MM.1S (cell line): ENCODE results near the gene ITFG1.
"Not testable (repeated sequence)": the region's sequence is repeated elsewhere in the genome, so short reads cannot be mapped to it uniquely, and the experiment has no call there.

ENCODE experiments used
- DNase-seq: peaks from one replicate; pipeline ENCODE4 v3.0.0-alpha.2; 2015
- H2AFZ ChIP-seq: fragments of 300-600 bp; sonication (generic); 2 replicates; pipeline ENCODE4 v1.6.0; 2016; ENCODE audit warnings: antibody characterized with exemption, low read length
- H3F3A ChIP-seq: fragments of 300-600 bp; sonication (generic); 2 replicates; pipeline ENCODE4 v1.6.1; 2016; ENCODE audit warnings: mild to moderate bottlenecking, antibody characterized with exemption, low read length, moderate library complexity, mixed read lengths; ENCODE audit not compliant: insufficient read depth
- H3K27ac ChIP-seq: fragments of 300-600 bp; sonication (generic); 2 replicates; pipeline ENCODE4 v1.5.1; 2016; ENCODE audit warnings: mild to moderate bottlenecking, low read length
- H3K27me3 ChIP-seq: fragments of 300-600 bp; sonication (generic); replicated peaks from 2 replicates; pipeline ENCODE4 v1.6.0; 2016; ENCODE audit warnings: low read length; ENCODE audit not compliant: insufficient read depth
- H3K36me3 ChIP-seq: fragments of 300-600 bp; sonication (generic); replicated peaks from 2 replicates; pipeline ENCODE4 v1.6.1; 2016; ENCODE audit warnings: mild to moderate bottlenecking, low read length, mixed read lengths; ENCODE audit not compliant: insufficient read depth
- H3K4me1 ChIP-seq: fragments of 300-600 bp; sonication (generic); 2 replicates; pipeline ENCODE4 v1.6.1; 2016; ENCODE audit warnings: low read length, mixed read lengths
- H3K4me2 ChIP-seq: fragments of 300-600 bp; sonication (generic); 2 replicates; pipeline ENCODE4 v1.6.0; 2016; ENCODE audit warnings: low read depth, low read length
- H3K4me3 ChIP-seq: fragments of 300-600 bp; sonication (generic); 2 replicates; pipeline ENCODE4 v1.5.1; 2016; ENCODE audit warnings: low read length, mixed read lengths
- H3K79me2 ChIP-seq: fragments of 300-600 bp; sonication (generic); 2 replicates; pipeline ENCODE4 v1.6.1; 2016; ENCODE audit warnings: mixed run types, low read length, mixed read lengths
- H3K9ac ChIP-seq: fragments of 300-600 bp; sonication (generic); 2 replicates; pipeline ENCODE4 v1.6.1; 2016; ENCODE audit warnings: low read length, mixed read lengths
- H3K9me2 ChIP-seq: fragments of 300-600 bp; sonication (generic); replicated peaks from 2 replicates; pipeline ENCODE4 v1.6.1; 2016; ENCODE audit warnings: mild to moderate bottlenecking, low read length, mixed read lengths; ENCODE audit not compliant: insufficient read depth
- H3K9me3 ChIP-seq: fragments of 300-600 bp; sonication (generic); replicated peaks from 2 replicates; pipeline ENCODE4 v1.6.1; 2016; ENCODE audit warnings: mild to moderate bottlenecking, low read length, mixed read lengths; ENCODE audit not compliant: insufficient read depth
- H4K20me1 ChIP-seq: fragments of 300-600 bp; sonication (generic); 2 replicates; pipeline ENCODE4 v1.6.1; 2016; ENCODE audit warnings: mild to moderate bottlenecking, low read length, moderate library complexity, mixed read lengths; ENCODE audit not compliant: insufficient read depth
- CTCF ChIP-seq: fragments of 300-600 bp; sonication (generic); IDR thresholded peaks from 2 replicates; pipeline ENCODE4 v1.5.1; 2016; ENCODE audit warnings: antibody characterized with exemption, low read length, mixed read lengths
- EZH2 ChIP-seq: fragments of 300-600 bp; sonication (generic); optimal IDR thresholded peaks from 2 replicates; pipeline ENCODE3; 2017; ENCODE audit warnings: low read depth, mild to moderate bottlenecking, antibody characterized with exemption, low read length, mixed read lengths
- EZH2phosphoT487 ChIP-seq: fragments of 300-600 bp; sonication (generic); IDR thresholded peaks from 2 replicates; pipeline ENCODE4 v1.6.1; 2018; ENCODE audit warnings: antibody characterized with exemption, low read length

The ITFG1 gene

GRCh38 chr16:47139561-47140185, 321.2 kb downstream of the ITFG1 start:
- no peaks in the 10 kb centered on the region; the same call in 1 of the 2 replicates for H3K27me3 ChIP-seq
- no peaks in the 10 kb centered on the region for H3K4me1 ChIP-seq
- no peak for TF ChIP-seq EZH2
- no peak for TF ChIP-seq CTCF
- TF ChIP-seq EZH2phosphoT487: no peak
- H3K4me2 ChIP-seq: no peak overlapping the region
- H3K36me3 ChIP-seq: no peaks in the 10 kb centered on the region
- no peak overlapping the region for H3K9ac ChIP-seq
- H3K79me2 ChIP-seq: peaks cover 29% of the 10 kb centered on the region
- no peaks in the 10 kb centered on the region for H3K9me3 ChIP-seq
- H3K4me3 ChIP-seq: no peak overlapping the region
- H2AFZ ChIP-seq: no peak overlapping the region
- H3F3A ChIP-seq: peaks cover 9% of the 10 kb centered on the region; the same call in 1 of the 2 replicates
- H3K9me2 ChIP-seq: no peaks in the 10 kb centered on the region
- DNase-seq: no peak
- no peaks in the 10 kb centered on the region for H4K20me1 ChIP-seq
- H3K27ac ChIP-seq: no peak overlapping the region

GRCh38 chr16:47137925-47138324, 322.9 kb downstream of the ITFG1 start:
- H3F3A ChIP-seq, H3K9ac ChIP-seq, H3K36me3 ChIP-seq, H3K9me2 ChIP-seq, DNase-seq, H3K4me2 ChIP-seq, H3K4me1 ChIP-seq, H4K20me1 ChIP-seq, H3K27me3 ChIP-seq, H3K27ac ChIP-seq, H3K4me3 ChIP-seq, H3K9me3 ChIP-seq, H2AFZ ChIP-seq: not testable (repeated sequence)
- peaks cover 29% of the 10 kb centered on the region for H3K79me2 ChIP-seq

DNA sequence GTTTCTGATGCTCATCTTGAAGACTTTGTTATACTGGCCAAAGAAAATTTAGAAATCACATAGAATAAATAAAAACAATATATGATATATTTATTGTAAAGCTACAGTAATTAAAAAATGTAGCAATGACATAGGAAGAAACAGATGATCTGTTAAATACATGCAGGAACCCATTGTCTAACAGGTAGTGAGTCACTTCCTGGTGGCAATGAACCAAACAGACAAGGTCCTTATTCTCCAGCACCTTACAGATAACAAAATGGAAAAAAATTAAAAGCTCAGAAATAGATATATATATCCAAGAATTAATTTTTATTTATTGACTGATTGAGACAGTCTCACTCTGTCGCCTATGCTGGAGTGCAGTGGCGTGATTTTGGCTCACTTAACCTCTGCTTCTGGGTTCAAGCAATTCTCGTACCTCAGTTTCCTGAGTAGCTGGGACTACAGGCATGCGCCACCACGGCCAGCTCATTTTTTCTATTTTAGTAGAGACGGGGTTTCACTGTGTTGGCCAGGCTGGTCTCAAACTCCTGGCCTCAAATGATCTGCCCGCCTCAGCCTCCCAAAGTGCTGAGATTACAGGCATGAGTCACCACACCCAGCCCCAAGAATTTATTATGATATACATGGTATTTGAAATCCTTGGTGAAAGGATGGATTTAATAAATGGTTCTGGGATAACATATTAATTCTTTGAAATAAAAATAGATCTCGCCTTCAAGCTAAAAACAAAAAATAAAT, 324.6 kb downstream of the ITFG1 start:
- Histone ChIP-seq H2AFZ (no peak overlapping the region), H3K4me1 (no peaks in the 10 kb centered on the region), H3K79me2 (peaks cover 29% of the 10 kb centered on the region), H3K4me2 (no peak overlapping the region), H3K27me3 (no peaks in the 10 kb centered on the region), H4K20me1 (no peaks in the 10 kb centered on the region), H3K4me3 (no peak overlapping the region), H3K36me3 (no peaks in the 10 kb centered on the region), H3F3A (no peaks in the 10 kb centered on the region), H3K9me3 (no peaks in the 10 kb centered on the region), H3K9me2 (no peaks in the 10 kb centered on the region), H3K9ac (no peak overlapping the region), H3K27ac (no peak overlapping the region)
- no peak for DNase-seq
- no peak for TF ChIP-seq EZH2phosphoT487

- Histone ChIP-seq H3K9me3 (no peaks in the 10 kb centered on the region), H4K20me1 (no peaks in the 10 kb centered on the region)
Observed at GRCh38 chr16:47134550-47134949, 326.3 kb downstream of the ITFG1 start.

More at GRCh38 chr16:47134550-47134949, 326.3 kb downstream of the ITFG1 start:
- TF ChIP-seq CTCF: no peak
- no peak for TF ChIP-seq EZH2phosphoT487
- H3K27me3 ChIP-seq: no peaks in the 10 kb centered on the region
- H3K9me2 ChIP-seq: no peaks in the 10 kb centered on the region
- no peak overlapping the region for H3K9ac ChIP-seq
- peaks cover 23% of the 10 kb centered on the region for H3K79me2 ChIP-seq
- H3K27ac ChIP-seq: no peak overlapping the region
- H3K36me3 ChIP-seq: no peaks in the 10 kb centered on the region
- no peak for DNase-seq
- no peaks in the 10 kb centered on the region for H3K4me1 ChIP-seq
- no peak overlapping the region for H3K4me3 ChIP-seq
- no peak overlapping the region for H2AFZ ChIP-seq
- H3K4me2 ChIP-seq: no peak overlapping the region
- no peaks in the 10 kb centered on the region for H3F3A ChIP-seq
